B cell (primary cell): ENCODE results near the gene CNTN2. TPM values are rescaled to one million over a fixed set of nuclear protein-coding genes. Genes with fewer than 3 reads are reported as not detected.

Experiments used
- ATAC-seq: fragments of 200-7000 bp; cut with Tn5 transposase; one replicate; pipeline ENCODE4 v1.10.0; 2021; ENCODE audit warnings: low read depth, mild to moderate bottlenecking, moderate number of reproducible peaks, moderate library complexity
- CTCF ChIA-PET: fragments of 350-600 bp; sonication (Branson Sonifier 250); formaldehyde crosslinking; loops from one replicate; lab custom pipeline; 2021; ENCODE audit warnings: antibody characterized with exemption, inconsistent platforms; lab: Charles Lee
- POLR2A ChIA-PET: fragments of 350-600 bp; sonication (Branson Sonifier 250); formaldehyde crosslinking; loops from one replicate; lab custom pipeline; 2021; ENCODE audit warnings: antibody characterized with exemption; lab: Charles Lee
- DNase-seq: peaks from one replicate; pipeline ENCODE4 v3.0.0; 2013
- H2AFZ ChIP-seq: 2 replicates; pipeline ENCODE4 v1.6.1; 2012; ENCODE audit warnings: mild to moderate bottlenecking, low read depth, low read length; ENCODE audit not compliant: insufficient read depth, poor library complexity, severe bottlenecking
- H3K27ac ChIP-seq, 2 donors: 1 replicate in 1 of 2; 2 replicates in 1 of 2; pipeline ENCODE4 v1.5.1; 2012 to 2013; ENCODE audit warnings: low read length in 2 of 2, mild to moderate bottlenecking in 2 of 2, moderate library complexity in 1 of 2
- H3K27me3 ChIP-seq, 4 experiments: fragments of 200-600 bp in 1 of 4; sonication (generic) in 1 of 4; replicated peaks in 1 of 4; 1 replicate in 2 of 4; 2 replicates in 2 of 4; pipeline versions ENCODE4 v1.6.1 to v1.7.0; 2013 to 2016; ENCODE audit warnings: low read length in 3 of 4, mild to moderate bottlenecking in 2 of 4, mixed read lengths in 1 of 4, moderate library complexity in 1 of 4; ENCODE audit not compliant: insufficient read depth in 4 of 4, control insufficient read depth in 3 of 4; ENCODE audit errors: control extremely low read depth in 1 of 4
- H3K36me3 ChIP-seq, 2 experiments: replicated peaks in 1 of 2; 1 replicate in 1 of 2; 2 replicates in 1 of 2; pipeline versions ENCODE4 v1.6.1 to v1.7.1; 2013; ENCODE audit warnings: low read length in 1 of 2; ENCODE audit not compliant: insufficient read depth in 2 of 2, control insufficient read depth in 1 of 2; ENCODE audit errors: control extremely low read depth in 1 of 2, extremely low read depth in 1 of 2
- H3K4me1 ChIP-seq, 2 donors: fragments of 200-600 bp in 1 of 2; sonication (generic) in 1 of 2; 1 replicate in 1 of 2; 2 replicates in 1 of 2; pipeline versions ENCODE4 v1.5.1 to v1.6.1; 2013 to 2017; ENCODE audit warnings: low read length in 2 of 2; ENCODE audit not compliant: control insufficient read depth in 2 of 2, insufficient read depth in 2 of 2
- H3K4me2 ChIP-seq: replicated peaks from 2 replicates; pipeline ENCODE3; 2012; ENCODE audit warnings: mild to moderate bottlenecking, low read depth, low read length; ENCODE audit not compliant: poor library complexity, severe bottlenecking
- H3K4me3 ChIP-seq, 5 experiments: fragments of 200-600 bp in 1 of 5; sonication (generic) in 1 of 5; 1 replicate in 3 of 5; 2 replicates in 2 of 5; pipeline versions ENCODE4 v1.5.1 to v1.7.0; 2011 to 2016; ENCODE audit warnings: low read length in 4 of 5, mild to moderate bottlenecking in 4 of 5, low read depth in 2 of 5, control low read depth in 1 of 5, moderate library complexity in 1 of 5; ENCODE audit not compliant: insufficient read depth in 1 of 5; ENCODE audit errors: control extremely low read depth in 1 of 5, extremely low read depth in 1 of 5
- H3K79me2 ChIP-seq: fragments of 200-600 bp; sonication (generic); one replicate; pipeline ENCODE4 v1.6.0; 2016; ENCODE audit warnings: low read length; ENCODE audit not compliant: control insufficient read depth, insufficient read depth
- H3K9ac ChIP-seq: fragments of 200-600 bp; sonication (generic); 2 replicates; pipeline ENCODE4 v1.6.1; 2017; ENCODE audit warnings: mild to moderate bottlenecking, low read length, moderate library complexity
- H3K9me3 ChIP-seq, 3 donors: one replicate each; pipeline versions ENCODE4 v1.6.1 to v1.7.1; 2013; ENCODE audit warnings: low read length in 2 of 3; ENCODE audit not compliant: control insufficient read depth in 2 of 3, insufficient read depth in 1 of 3; ENCODE audit errors: control extremely low read depth in 1 of 3
- H4K20me1 ChIP-seq: 2 replicates; pipeline ENCODE4 v1.6.0; 2012; ENCODE audit warnings: mild to moderate bottlenecking, low read length; ENCODE audit not compliant: insufficient read depth, control insufficient read depth, poor library complexity, severe bottlenecking
- H3K27ac Mint-ChIP-seq: one replicate; pipeline ENCODE4 v1.8.0; 2021; ENCODE audit warnings: mixed read lengths
- H3K27me3 Mint-ChIP-seq: one replicate; pipeline ENCODE4 v1.8.0; 2021; ENCODE audit warnings: mixed read lengths
- H3K4me1 Mint-ChIP-seq: one replicate; pipeline ENCODE4 v1.8.0; 2021; ENCODE audit warnings: mixed read lengths
- H3K4me3 Mint-ChIP-seq: one replicate; pipeline ENCODE4 v1.8.0; 2021; ENCODE audit warnings: mixed read lengths
- H3K9me3 Mint-ChIP-seq: one replicate; pipeline ENCODE4 v1.8.0; 2022; ENCODE audit warnings: mixed read lengths; ENCODE audit not compliant: insufficient read depth
- EZH2 ChIP-seq: IDR thresholded peaks from 2 replicates; pipeline ENCODE4 v1.6.1; 2012; ENCODE audit warnings: borderline replicate concordance, low read depth, mild to moderate bottlenecking, moderate library complexity, low read length; ENCODE audit not compliant: insufficient read depth, poor library complexity, severe bottlenecking
- WGBS: methylation state at CpG from one replicate; pipeline ENCODE4 v1.1.5; 2013; ENCODE audit warnings: missing lambda C conversion rate; ENCODE audit not compliant: insufficient coverage; 5-methylcytosine and 5-hydroxymethylcytosine counted together
- intact Hi-C: fragments of 100-400 bp; cut with micrococcal nuclease; formaldehyde crosslinking; loops from one replicate; pipeline ENCODE4 v1.10.0; 2022
- polyA plus RNA-seq: library from polyadenylated mRNA; depleted of rRNA; stranded (reverse); fragments of >200 nt; gene quantifications from 2 replicates; pipeline ENCODE4 v1.2.3, GENCODE V29; 2012
- total RNA-seq, 2 donors: library from RNA; stranded (reverse); fragments of 120-200 nt in 1 of 2; gene quantifications; 1 replicate in 1 of 2; 2 replicates in 1 of 2; pipeline versions ENCODE4 v1.2.3 to v1.2.4, GENCODE V29; 2013 to 2022
- TF ChIP-seq, protein P1 (sequence below): fragments of 200-600 bp; IDR thresholded peaks from one replicate; pipeline ENCODE4 v1.8.0; 2022; ENCODE audit warnings: antibody characterized with exemption, mild to moderate bottlenecking

Gene CNTN2
- total and polyA plus RNA-seq, 2 donors (not counting 1 experiment from before 2014, with no cell fraction given) = not detected

DNA sequence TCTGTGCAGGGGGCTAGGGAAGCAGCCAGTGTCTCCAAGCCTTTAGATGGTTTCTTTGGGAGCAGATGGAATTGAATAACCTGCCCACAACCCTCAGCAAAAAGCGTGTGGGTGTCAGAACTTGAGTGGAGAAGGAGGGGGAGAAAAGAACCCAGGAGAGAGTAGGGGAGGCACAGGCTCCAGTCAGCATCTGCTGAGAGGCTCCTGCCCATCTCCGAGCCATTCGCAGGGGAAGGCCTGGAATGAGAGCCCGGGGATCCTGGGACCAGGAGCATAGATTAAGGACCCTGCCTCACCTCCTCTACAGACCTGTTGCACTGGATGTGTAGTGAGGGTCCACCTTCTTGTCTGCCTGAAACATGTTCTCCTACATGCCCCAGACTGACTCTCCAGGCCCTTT, 25.0 kb downstream of the CNTN2 start:
- TF ChIP-seq EZH2 = no peak
- TF ChIP-seq, protein P1, sequence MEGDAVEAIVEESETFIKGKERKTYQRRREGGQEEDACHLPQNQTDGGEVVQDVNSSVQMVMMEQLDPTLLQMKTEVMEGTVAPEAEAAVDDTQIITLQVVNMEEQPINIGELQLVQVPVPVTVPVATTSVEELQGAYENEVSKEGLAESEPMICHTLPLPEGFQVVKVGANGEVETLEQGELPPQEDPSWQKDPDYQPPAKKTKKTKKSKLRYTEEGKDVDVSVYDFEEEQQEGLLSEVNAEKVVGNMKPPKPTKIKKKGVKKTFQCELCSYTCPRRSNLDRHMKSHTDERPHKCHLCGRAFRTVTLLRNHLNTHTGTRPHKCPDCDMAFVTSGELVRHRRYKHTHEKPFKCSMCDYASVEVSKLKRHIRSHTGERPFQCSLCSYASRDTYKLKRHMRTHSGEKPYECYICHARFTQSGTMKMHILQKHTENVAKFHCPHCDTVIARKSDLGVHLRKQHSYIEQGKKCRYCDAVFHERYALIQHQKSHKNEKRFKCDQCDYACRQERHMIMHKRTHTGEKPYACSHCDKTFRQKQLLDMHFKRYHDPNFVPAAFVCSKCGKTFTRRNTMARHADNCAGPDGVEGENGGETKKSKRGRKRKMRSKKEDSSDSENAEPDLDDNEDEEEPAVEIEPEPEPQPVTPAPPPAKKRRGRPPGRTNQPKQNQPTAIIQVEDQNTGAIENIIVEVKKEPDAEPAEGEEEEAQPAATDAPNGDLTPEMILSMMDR = no peak
- ChIA-PET CTCF (no interaction called here), POLR2A (no interaction called here)
- ATAC-seq (no peak), DNase-seq (no peak)
- Mint-ChIP-seq H3K4me3 (no peak overlapping the region), H3K9me3 (no peaks in the 10 kb centered on the region), H3K27ac (no peak overlapping the region), H3K4me1 (no peaks in the 10 kb centered on the region), H3K27me3 (no peaks in the 10 kb centered on the region)
- no peaks in the 10 kb centered on the region for H3K4me1 ChIP-seq
- H4K20me1 ChIP-seq = no peaks in the 10 kb centered on the region
- H3K79me2 ChIP-seq = no peaks in the 10 kb centered on the region
- no peaks in the 10 kb centered on the region for H3K9me3 ChIP-seq
- H2AFZ ChIP-seq = no peak overlapping the region
- H3K27me3 ChIP-seq = no peaks in the 10 kb centered on the region
- H3K27ac ChIP-seq = no peak overlapping the region
- H3K4me3 ChIP-seq = no peak overlapping the region
- no peaks in the 10 kb centered on the region for H3K36me3 ChIP-seq
- intact Hi-C loops = no loop called here
- H3K9ac ChIP-seq = no peak overlapping the region
- H3K4me2 ChIP-seq = no peak overlapping the region
- 58% methylated on average over 2 of the region's 4 CpGs for WGBS

DNA sequence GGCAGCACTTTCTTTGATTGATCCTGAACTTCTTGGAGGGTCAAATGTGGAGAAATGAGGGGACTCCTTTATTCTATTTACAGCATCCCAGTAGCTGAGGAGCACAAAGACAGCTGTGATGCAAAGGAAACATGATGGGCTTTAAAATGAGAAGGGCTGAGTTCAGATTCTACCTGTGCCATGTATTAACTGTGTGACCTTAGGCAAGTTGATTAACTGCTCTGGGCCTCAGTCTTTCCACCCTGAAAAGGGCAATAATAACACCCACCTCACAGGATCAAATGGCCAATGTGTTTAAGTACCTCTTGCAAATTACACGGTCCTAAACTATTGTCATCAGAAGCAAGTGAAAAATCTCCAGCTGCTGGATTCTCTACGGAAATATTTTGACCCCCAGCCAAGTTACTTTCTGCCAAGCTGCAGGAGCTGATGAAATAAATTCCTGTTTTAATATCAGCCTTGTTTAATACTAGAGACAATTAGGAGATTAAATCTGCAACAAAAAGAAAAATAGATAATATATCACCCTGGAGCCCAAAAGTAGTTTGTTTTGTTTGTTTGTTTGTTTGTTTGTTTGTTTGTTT, 25.5 kb downstream of the CNTN2 start:
- intact Hi-C loops = no loop called here
- WGBS = 90% methylated on average over 2 of the region's 2 CpGs
- no peak overlapping the region for H3K4me3 ChIP-seq
- ChIA-PET CTCF (no interaction called here), POLR2A (no interaction called here)
- DNase-seq = no peak
- no peak for TF ChIP-seq EZH2
- TF ChIP-seq, protein P1 = no peak
- no peaks in the 10 kb centered on the region for H3K79me2 ChIP-seq
- Mint-ChIP-seq H3K4me1 (no peaks in the 10 kb centered on the region), H3K4me3 (no peak overlapping the region), H3K9me3 (no peaks in the 10 kb centered on the region), H3K27me3 (no peaks in the 10 kb centered on the region), H3K27ac (no peak overlapping the region)
- H3K4me1 ChIP-seq = no peaks in the 10 kb centered on the region
- ATAC-seq = no peak
- H3K36me3 ChIP-seq = no peaks in the 10 kb centered on the region
- no peak overlapping the region for H2AFZ ChIP-seq
- H3K27me3 ChIP-seq = no peaks in the 10 kb centered on the region
- no peak overlapping the region for H3K4me2 ChIP-seq
- H3K9ac ChIP-seq = no peak overlapping the region
- no peak overlapping the region for H3K27ac ChIP-seq
- no peaks in the 10 kb centered on the region for H3K9me3 ChIP-seq
- no peaks in the 10 kb centered on the region for H4K20me1 ChIP-seq
